HG02885 (cell line): ENCODE measurements around the gene ATP9B.

ENCODE experiments used
- ATAC-seq: cut with Tn5 transposase; IDR thresholded peaks from one replicate; pipeline ENCODE4 v1.9.1; 2021; ENCODE audit warnings: mild to moderate bottlenecking; ENCODE audit not compliant: unreplicated experiment, poor library complexity

ATP9B gene

GRCh38 chr18:79418236-79418635 is 349.0 kb downstream of the ATP9B start:
- ATAC-seq: no peak

GRCh38 chr18:79418642-79419041 is 349.4 kb downstream of the ATP9B start:
- no peak for ATAC-seq

GRCh38 chr18:79420033-79420745 is 351.0 kb downstream of the ATP9B start:
- ATAC-seq: no peak

GRCh38 chr18:79421275-79421857 is 352.2 kb downstream of the ATP9B start:
- peak; percentile 2 for ATAC-seq

- peak; percentile 81 for ATAC-seq
Observed at GRCh38 chr18:79422022-79422782, 353.0 kb downstream of the ATP9B start.

- no peak for ATAC-seq
Observed at GRCh38 chr18:79422783-79423165, 353.6 kb downstream of the ATP9B start.

GRCh38 chr18:79423211-79424007 is 354.2 kb downstream of the ATP9B start:
- ATAC-seq: no peak

GRCh38 chr18:79424008-79424565 is 354.9 kb downstream of the ATP9B start:
- ATAC-seq: no peak

- ATAC-seq: no peak
Observed at GRCh38 chr18:79424880-79425568, 355.8 kb downstream of the ATP9B start.

- ATAC-seq: no peak
Observed at GRCh38 chr18:79425569-79425886, 356.3 kb downstream of the ATP9B start.

- no peak for ATAC-seq
Observed at GRCh38 chr18:79426376-79427300, 357.4 kb downstream of the ATP9B start.

GRCh38 chr18:79427368-79428225 is 358.4 kb downstream of the ATP9B start:
- ATAC-seq: no peak
